GM12878 (cell line): ENCODE results near the gene ENAH. TPM values are rescaled to one million over a fixed set of nuclear protein-coding genes. Genes with fewer than 3 reads are reported as not detected.

Experiments
- ATAC-seq: fragments of 200-7000 bp; cut with Tn5 transposase; 3 replicates; pipeline ENCODE4 v1.9.1; 2020; ENCODE audit warnings: mild to moderate bottlenecking, moderate library complexity
- BruUV-seq: library from RNA; stranded (reverse); fragments of 400-500 nt; replicated peaks from 2 replicates; lab custom pipeline; 2021; lab: Mats Ljungman, UMichigan
- CTCF ChIA-PET: fragments of 300-600 bp; sonication (Branson Sonifier 250); formaldehyde crosslinking; extraction: SDS; loops from one replicate; lab custom pipeline; 2021; ENCODE audit warnings: inconsistent platforms; lab: Yijun Ruan, JAX
- POLR2A ChIA-PET: fragments of 350-600 bp; formaldehyde crosslinking; extraction: SDS; loops from one replicate; lab custom pipeline; 2021; ENCODE audit warnings: inconsistent platforms; lab: Charles Lee
- RAD21 ChIA-PET: fragments of 300-600 bp; sonication (Branson Sonifier 250); formaldehyde crosslinking; loops from one replicate; lab custom pipeline; 2023; ENCODE audit warnings: antibody characterized with exemption; ENCODE audit not compliant: unreplicated experiment; lab: Charles Lee
- SMC1A ChIA-PET: fragments of 300-600 bp; sonication (Branson Sonifier 250); formaldehyde crosslinking; loops from one replicate; lab custom pipeline; 2023; ENCODE audit not compliant: unreplicated experiment, uncharacterized antibody; lab: Charles Lee
- DNase-seq: peaks from one replicate; pipeline ENCODE4 v3.0.0-alpha.2; 2011; ENCODE audit warnings: low read depth, low spot score
- FAIRE-seq: peaks from 3 replicates; lab custom pipeline; 2011; peaks lifted over from hg19 to GRCh38; lab: Jason Lieb, UNC
- H2AFZ ChIP-seq: 2 replicates; pipeline ENCODE4 v1.6.0; 2011; ENCODE audit warnings: low read depth, low read length, control low read depth; ENCODE audit not compliant: control insufficient read depth
- H3K27ac ChIP-seq: 2 replicates; pipeline ENCODE4 v1.5.1; 2011; ENCODE audit warnings: control low read depth; ENCODE audit not compliant: control insufficient read depth, insufficient read depth
- H3K27me3 ChIP-seq, 2 experiments: replicated peaks in 1 of 2; 2 replicates each; pipeline versions ENCODE4 v1.6.0 to v1.6.1; 2011; ENCODE audit warnings: low read length in 1 of 2; ENCODE audit not compliant: control insufficient read depth in 2 of 2, insufficient read depth in 2 of 2
- H3K36me3 ChIP-seq, 2 experiments: 2 replicates each; pipeline ENCODE4 v1.5.1; 2011; ENCODE audit warnings: low read length in 1 of 2; ENCODE audit not compliant: control insufficient read depth in 2 of 2, insufficient read depth in 2 of 2
- H3K4me1 ChIP-seq: 2 replicates; pipeline ENCODE4 v1.6.1; 2011; ENCODE audit warnings: mild to moderate bottlenecking, low read length, moderate library complexity, mixed read lengths; ENCODE audit not compliant: control insufficient read depth, insufficient read depth
- H3K4me2 ChIP-seq: 2 replicates; pipeline ENCODE4 v1.6.0; 2011; ENCODE audit warnings: control low read depth; ENCODE audit not compliant: control insufficient read depth, insufficient read depth
- H3K4me3 ChIP-seq: fragments of 200-600 bp; sonication (generic); 2 replicates; pipeline ENCODE4 v1.5.1; 2016
- H3K79me2 ChIP-seq: 2 replicates; pipeline ENCODE4 v1.6.0; 2011; ENCODE audit warnings: low read length; ENCODE audit not compliant: control insufficient read depth, insufficient read depth
- H3K9ac ChIP-seq: 2 replicates; pipeline ENCODE4 v1.8.0; 2011; ENCODE audit warnings: low read length, control low read depth, mixed read lengths; ENCODE audit not compliant: control insufficient read depth, insufficient read depth
- H3K9me3 ChIP-seq: replicated peaks from 3 replicates; pipeline ENCODE4 v1.5.1; 2011; ENCODE audit warnings: mild to moderate bottlenecking, low read length; ENCODE audit not compliant: control insufficient read depth, insufficient read depth
- H4K20me1 ChIP-seq: 2 replicates; pipeline ENCODE4 v1.6.0; 2011; ENCODE audit not compliant: control insufficient read depth, insufficient read depth
- MEF2B ChIP-seq: fragments of 450-650 bp; IDR thresholded peaks from 2 replicates; pipeline ENCODE4 v1.6.1; 2018; ENCODE audit warnings: mild to moderate bottlenecking, moderate library complexity; ENCODE audit not compliant: partially characterized antibody, poor library complexity, severe bottlenecking
- RFX5 ChIP-seq: IDR thresholded peaks from 2 replicates; pipeline ENCODE4 v1.6.1; 2011; ENCODE audit warnings: low read depth, low read length, improper control_type of control experiment
- TCF12 ChIP-seq: IDR thresholded peaks from 2 replicates; pipeline ENCODE4 v1.6.1; 2011; ENCODE audit warnings: low read depth, mild to moderate bottlenecking, low read length
- ZBED1 ChIP-seq: IDR thresholded peaks from 2 replicates; pipeline ENCODE4 v1.6.1; 2016; ENCODE audit warnings: borderline replicate concordance
- WGBS: methylation state at CpG from one replicate; pipeline ENCODE4 v1.1.6; 2016; ENCODE audit warnings: low lambda C conversion rate; ENCODE audit not compliant: insufficient replicate concordance, insufficient coverage; ENCODE audit errors: missing lambda C conversion rate; 5-methylcytosine and 5-hydroxymethylcytosine counted together
- in situ Hi-C: fragments of 300-500 bp; cut with MboI; formaldehyde crosslinking; loops from 9 replicates; pipeline ENCODE4 v1.14.3; 2018; ENCODE audit warnings: mixed read lengths
- intact Hi-C: fragments of 100-400 bp; cut with micrococcal nuclease; formaldehyde crosslinking; loops from one replicate; pipeline ENCODE4 v1.14.2; 2022; ENCODE audit not compliant: unreplicated experiment
- polyA plus RNA-seq, 11 experiments: library from polyadenylated mRNA; depleted of rRNA in 4 of 11; unstranded in 6 of 11; stranded (reverse) in 5 of 11; fragments of >200 nt; fragmentation: Nextera tagmentation in 4 of 11; fragmentation: Illumina TruSeq in 1 of 11; extraction: Ambion mirVana in 4 of 11; extraction: Trizol in 1 of 11; gene quantifications; 1 replicate in 1 of 11; 2 replicates in 10 of 11; pipeline versions ENCODE4 v1.2.1 to v1.2.3, GENCODE V29; 2011 to 2016; ENCODE audit warnings: inconsistent platforms in 2 of 11, missing spikeins in 2 of 11, low read depth in 1 of 11
- total RNA-seq, 4 experiments: library from RNA; depleted of rRNA in 3 of 4; stranded (reverse); fragments of >200 nt in 3 of 4; fragmentation: Illumina TruSeq in 1 of 4; extraction: Trizol in 1 of 4; gene quantifications; 2 replicates each; pipeline versions ENCODE4 v1.2.1 to v1.2.3, GENCODE V29; 2013 to 2021
- TF ChIP-seq, protein P1 (sequence below): IDR thresholded peaks from 2 replicates; pipeline ENCODE4 v1.6.1; 2011; ENCODE audit warnings: low read depth, mild to moderate bottlenecking, low read length, moderate library complexity, borderline replicate concordance; ENCODE audit errors: extremely low read depth

The ENAH gene
- total and polyA plus RNA-seq, 10 of the 15 experiments (the other 5 are each of a cell fraction or from before 2014, with no cell fraction given): under 0.01 to 0.62 (median 0.06) TPM; not detected in 5

DNA sequence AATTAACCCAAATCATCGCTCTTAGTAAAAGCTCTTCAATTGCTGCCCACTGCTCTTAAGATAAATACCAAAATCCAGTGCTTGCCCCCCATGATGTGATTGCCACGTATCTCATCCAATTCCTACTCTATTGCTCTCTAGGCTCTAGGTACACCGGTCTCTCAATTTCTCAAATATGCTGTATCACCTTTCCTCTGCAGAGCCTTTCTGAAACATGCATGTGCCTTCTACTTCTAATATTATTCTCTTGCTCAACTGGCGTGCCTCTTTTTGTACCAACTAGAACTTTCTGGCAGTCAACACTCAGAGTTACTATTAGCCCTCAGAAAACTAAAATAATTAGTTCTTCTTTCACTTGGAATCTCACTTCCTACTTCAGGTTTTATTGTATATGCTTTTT lies 113.3 kb downstream of the ENAH start:
- Histone ChIP-seq H3K27me3 (peaks cover 0 to 3% of the 10 kb centered on the region in 2 experiments; a peak in 2 of 4 replicates), H3K9ac (no peak overlapping the region), H3K4me3 (no peak overlapping the region), H3K9me3 (no peaks in the 10 kb centered on the region), H3K4me2 (no peak overlapping the region), H4K20me1 (no peaks in the 10 kb centered on the region), H3K27ac (no peak overlapping the region), H3K79me2 (no peaks in the 10 kb centered on the region), H3K4me1 (no peaks in the 10 kb centered on the region), H2AFZ (no peak overlapping the region), H3K36me3 (no peaks in the 10 kb centered on the region)
- CTCF ChIA-PET: no interaction called here
- ATAC-seq (no peak; the same call in 2 of the 3 replicates), DNase-seq (no peak), FAIRE-seq (no peak)
- SMC1A ChIA-PET: interaction anchor here (0.6 kb wide), 1 partner anchor 331 kb away, joined by 3 read pairs; no protein-coding TSS in a partner anchor
- POLR2A ChIA-PET: no interaction called here
- intact Hi-C loops: no loop called here
- BruUV-seq: no TSS peak
- in situ Hi-C loops: no loop called here
- WGBS: 47% methylated on average over 4 of the region's 4 CpGs
- TF ChIP-seq MEF2B (no peak), RFX5 (no peak), ZBED1 (no peak)
- RAD21 ChIA-PET: no interaction called here

DNA sequence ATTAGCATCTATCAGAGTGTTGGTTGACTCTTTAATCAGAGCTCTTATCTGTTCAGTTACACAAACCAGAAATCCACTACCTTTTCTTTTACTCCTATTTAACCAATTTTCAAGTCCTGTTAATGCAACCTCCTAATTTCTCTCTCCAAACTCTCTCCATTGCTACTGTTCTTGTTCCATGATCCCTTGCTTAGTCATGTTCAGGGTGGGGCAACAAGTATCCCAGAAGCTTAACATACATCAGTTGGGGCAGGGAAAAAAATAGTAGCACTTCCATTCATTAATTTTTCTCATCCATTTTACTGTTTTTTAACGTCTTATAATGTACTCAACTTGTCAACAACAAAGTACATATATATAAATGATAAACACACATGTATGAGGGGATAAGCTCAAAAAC lies 113.9 kb downstream of the ENAH start:
- Histone ChIP-seq H3K9me3 (no peaks in the 10 kb centered on the region), H3K9ac (no peak overlapping the region), H3K4me1 (no peaks in the 10 kb centered on the region), H4K20me1 (no peaks in the 10 kb centered on the region), H2AFZ (no peak overlapping the region), H3K27me3 (peaks cover 0 to 3% of the 10 kb centered on the region in 2 experiments; a peak in 2 of 4 replicates), H3K4me2 (no peak overlapping the region), H3K4me3 (no peak overlapping the region), H3K36me3 (no peaks in the 10 kb centered on the region), H3K27ac (no peak overlapping the region), H3K79me2 (no peaks in the 10 kb centered on the region)
- ChIA-PET RAD21 (no interaction called here), POLR2A (no interaction called here), SMC1A (interaction anchor here (0.6 kb wide), 1 partner anchor 332 kb away, joined by 3 read pairs; no protein-coding TSS in a partner anchor), CTCF (no interaction called here)
- WGBS: 21% methylated on average over 1 of the region's 1 CpG
- no peak for FAIRE-seq
- no peak for ATAC-seq
- TF ChIP-seq, protein P1, sequence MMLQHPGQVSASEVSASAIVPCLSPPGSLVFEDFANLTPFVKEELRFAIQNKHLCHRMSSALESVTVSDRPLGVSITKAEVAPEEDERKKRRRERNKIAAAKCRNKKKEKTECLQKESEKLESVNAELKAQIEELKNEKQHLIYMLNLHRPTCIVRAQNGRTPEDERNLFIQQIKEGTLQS: no peak
- TF ChIP-seq TCF12: no peak
- BruUV-seq: no TSS peak
- no peak for DNase-seq
- in situ Hi-C loops: no loop called here
- intact Hi-C loops: no loop called here
